HUDEP-2 (cell line): Measurements from ENCODE around the gene TMEM117.

Source experiments
- DNase-seq, 76 experiments: peaks; one replicate each; lab custom pipeline; 2025; ENCODE audit not compliant: unreplicated experiment in 76 of 76; lab: John Stamatoyannopoulos, UW

The TMEM117 gene

DNA sequence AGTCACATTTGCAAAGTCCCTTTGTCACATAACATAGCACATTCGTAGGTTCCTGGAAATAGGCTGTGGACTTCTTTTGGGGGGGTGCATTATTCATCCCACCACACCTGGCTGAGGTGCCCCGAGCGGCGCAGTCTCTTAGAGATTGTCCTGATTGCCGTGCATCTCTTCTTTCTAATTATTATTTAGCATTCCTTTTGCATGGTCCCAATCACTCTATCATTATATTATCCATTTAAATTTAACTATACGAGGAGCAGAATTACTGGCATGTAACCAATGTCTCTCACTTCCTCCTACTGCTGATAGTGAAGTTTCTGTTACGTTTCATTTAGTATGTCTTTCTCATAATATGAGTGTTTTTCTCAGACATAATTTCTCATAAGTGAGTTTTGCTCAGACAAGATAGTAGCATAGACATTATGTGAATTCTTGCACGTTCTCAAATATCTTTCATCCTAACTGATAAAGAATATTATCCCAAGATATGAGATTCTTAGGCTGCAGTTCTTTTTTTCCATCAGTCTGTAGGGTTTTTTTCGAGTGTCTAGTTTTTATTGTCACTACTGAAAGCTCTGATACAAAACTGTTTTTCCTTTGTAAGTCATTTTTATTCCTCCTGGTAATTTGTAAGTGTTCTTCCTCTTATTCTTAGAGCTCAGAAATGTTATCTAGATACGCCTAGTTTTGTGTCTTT, 595.9 kb downstream of the TMEM117 start:
- no peak for DNase-seq

DNA sequence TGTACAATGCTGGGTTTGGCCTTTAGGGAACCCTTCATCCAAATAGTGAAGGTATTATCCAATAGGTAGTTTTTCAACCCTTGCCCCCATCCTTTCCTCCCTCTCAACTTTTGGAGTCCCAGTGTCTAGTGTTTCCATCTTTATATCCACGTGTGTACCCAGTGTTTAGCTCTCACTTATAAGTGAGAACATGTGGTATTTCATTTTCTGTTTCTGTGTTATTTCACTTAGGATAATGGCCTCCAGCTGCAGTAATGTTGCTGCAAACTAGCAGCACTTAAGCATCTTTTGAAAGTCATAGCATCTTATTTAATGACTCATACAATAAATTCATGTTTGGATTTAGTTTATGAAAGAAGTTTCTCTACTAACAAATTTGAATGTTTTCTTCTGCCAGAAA, 597.8 kb downstream of the TMEM117 start:
- no peak for DNase-seq

DNA sequence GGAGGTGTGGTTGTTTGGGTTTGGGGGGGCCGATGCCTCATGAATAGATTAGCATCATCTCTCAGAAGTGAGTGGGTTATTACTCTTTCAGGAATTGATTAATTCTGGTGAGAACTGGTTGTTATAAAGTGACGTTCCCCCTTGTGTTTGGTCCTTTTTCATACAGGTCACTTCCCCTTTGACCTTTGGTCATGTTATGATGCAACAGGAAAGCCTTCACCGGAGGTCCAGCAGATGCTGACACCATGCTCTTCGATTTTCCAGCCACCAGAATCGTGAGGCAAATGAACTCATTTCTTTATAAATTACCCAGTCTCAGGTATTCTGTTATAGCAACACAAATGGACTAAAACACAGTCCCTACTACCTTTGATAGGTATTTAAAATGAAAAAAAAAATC, 600.9 kb downstream of the TMEM117 start:
- no peak for DNase-seq
